LNCAP (cell line): ENCODE measurements around the gene CRTC2.

Source experiments
- CTCF ChIP-seq: fragments of 450-650 bp; IDR thresholded peaks from 2 replicates; pipeline ENCODE4 v1.5.1; 2017; ENCODE audit warnings: mild to moderate bottlenecking

CRTC2 gene

GRCh38 chr1:153960206-153960605 is 1.8 kb upstream of the CRTC2 start:
- TF ChIP-seq CTCF = no peak

- no peak for TF ChIP-seq CTCF
These were observed 1.0 kb upstream of the CRTC2 start for GRCh38 chr1:153959454-153959853.

DNA sequence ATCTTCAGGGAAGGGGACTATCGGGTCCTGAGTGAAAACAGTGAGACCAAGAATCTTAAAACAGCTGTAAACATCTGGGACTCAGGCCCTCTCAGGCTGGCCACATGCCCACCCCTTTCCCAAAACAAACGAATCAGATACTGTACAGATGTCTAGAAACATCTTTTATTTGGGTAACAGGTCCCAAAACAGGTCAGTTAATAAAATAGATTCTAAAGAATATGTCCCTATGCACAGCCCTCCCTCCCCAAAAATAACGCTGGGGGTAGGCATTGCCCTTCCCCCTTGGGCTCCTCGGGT is 499 bp upstream of the CRTC2 start:
- TF ChIP-seq CTCF = no peak

DNA sequence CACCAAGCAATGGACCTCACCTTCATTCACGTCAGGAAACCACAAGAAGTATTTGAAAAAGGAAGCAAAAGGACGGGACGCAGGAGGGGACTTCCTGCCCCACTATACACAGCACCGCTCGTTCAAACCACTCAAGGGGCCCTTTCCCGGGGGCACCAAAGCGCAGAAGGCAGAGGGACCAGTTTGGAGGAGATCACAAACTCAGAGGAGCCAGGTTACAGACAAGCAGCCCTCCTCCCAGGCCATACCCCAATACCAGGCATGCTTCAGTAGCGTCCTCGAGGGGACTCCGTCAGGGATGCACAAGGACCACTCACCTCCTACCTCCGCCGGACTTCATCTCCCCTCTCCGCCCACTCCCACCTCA is 685 bp downstream of the CRTC2 start:
- no peak for TF ChIP-seq CTCF

DNA sequence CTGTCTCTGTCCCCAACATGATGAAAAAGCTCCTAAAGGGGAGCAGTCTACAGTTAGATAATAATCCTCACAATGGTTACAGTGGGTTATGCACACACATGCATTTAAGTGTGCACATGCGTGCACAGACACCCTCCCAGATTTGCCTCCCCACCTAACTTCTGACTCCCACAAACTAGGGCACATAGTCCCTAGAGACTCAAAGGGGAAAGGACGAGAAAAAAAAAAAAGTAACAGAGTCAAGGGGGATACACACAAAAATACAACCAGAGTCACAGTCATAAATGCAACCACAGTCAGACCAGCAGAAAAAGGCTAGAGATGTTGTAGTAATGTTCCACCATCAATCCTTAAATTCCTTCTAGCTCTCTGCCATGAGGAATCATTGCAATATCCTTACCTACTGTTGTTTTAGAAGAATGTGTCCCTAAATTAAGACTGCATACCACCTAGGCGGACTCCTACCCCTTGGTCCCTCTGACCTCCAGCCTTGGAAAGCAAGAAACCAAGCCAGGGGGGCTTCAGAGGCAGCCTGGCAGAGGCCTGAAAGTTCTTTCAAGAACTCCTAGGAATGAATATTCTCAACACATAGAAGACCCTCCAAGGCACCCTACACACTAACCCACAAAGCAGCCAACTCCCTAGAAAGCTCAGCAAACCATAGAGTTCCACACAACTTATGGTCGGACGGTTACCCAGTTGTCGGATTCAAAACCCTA is 1.3 kb downstream of the CRTC2 start:
- no peak for TF ChIP-seq CTCF

DNA sequence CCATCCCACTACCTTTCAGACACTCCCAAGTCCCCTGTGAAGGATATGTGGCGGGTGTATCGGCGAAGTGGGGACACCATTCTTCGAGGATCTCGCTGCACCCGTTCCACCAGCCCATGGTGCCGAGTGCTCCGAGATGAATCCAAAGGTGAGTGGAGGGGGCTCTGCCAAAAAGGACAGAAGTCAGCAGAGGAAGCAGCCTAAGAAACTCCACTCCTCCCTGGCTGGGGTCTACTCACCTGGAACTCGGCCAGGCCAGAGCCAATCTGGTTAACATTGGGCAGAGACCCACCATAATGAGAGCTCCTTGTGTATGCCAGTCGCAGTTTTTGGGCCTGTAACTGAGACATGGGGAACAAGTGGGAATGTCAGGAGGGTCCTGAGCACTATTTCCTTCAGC is 3.6 kb downstream of the CRTC2 start:
- TF ChIP-seq CTCF = no peak

DNA sequence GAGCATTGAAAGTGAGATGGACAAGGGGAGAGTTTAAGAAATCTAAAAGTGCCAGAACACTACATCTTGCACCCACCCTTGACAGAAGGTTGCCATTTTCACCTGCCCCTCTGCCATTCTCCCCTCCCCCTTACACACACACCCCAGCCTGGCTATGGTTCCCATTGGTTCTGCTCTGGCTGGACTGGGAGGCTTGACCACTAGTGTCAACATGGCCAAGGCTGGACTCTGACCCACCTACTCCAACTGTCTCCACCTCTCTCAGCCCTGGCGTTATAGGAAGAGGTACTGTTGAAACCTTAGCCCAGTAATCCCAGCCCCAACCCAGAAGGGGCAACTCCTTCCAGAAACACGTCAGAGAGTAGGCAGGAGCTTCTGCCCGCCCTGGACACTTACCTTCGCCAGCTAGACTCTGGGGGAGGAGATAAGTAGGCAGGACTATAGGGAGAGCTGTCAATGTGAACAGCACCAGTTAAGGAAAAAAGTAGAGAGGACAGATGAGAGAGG is 4.5 kb downstream of the CRTC2 start:
- TF ChIP-seq CTCF = no peak

- no peak for TF ChIP-seq CTCF
These were observed 6.6 kb downstream of the CRTC2 start for GRCh38 chr1:153951801-153952200.
